Measurements from ENCODE around the gene PIK3R5.

DNA sequence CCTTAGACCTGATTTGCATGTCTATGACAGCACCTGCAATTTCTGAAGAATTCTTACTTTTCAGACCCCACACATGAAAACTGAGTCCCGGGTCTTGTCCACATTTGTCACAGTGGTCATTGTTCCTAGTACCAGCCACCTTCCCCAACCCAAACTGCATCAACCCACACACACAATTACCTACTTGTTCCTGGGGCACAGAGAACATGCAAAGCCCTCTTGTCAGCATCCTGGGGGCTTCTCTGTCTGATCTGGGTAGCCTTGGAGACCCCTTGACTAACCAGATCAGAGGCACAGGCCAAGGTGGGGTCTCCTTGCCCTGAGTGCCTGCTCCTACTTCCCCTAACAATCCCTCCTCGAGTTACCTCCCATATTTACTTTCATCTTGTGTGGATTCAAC lies 61.3 kb downstream of the PIK3R5 start:
- TF ChIP-seq, protein P1, sequence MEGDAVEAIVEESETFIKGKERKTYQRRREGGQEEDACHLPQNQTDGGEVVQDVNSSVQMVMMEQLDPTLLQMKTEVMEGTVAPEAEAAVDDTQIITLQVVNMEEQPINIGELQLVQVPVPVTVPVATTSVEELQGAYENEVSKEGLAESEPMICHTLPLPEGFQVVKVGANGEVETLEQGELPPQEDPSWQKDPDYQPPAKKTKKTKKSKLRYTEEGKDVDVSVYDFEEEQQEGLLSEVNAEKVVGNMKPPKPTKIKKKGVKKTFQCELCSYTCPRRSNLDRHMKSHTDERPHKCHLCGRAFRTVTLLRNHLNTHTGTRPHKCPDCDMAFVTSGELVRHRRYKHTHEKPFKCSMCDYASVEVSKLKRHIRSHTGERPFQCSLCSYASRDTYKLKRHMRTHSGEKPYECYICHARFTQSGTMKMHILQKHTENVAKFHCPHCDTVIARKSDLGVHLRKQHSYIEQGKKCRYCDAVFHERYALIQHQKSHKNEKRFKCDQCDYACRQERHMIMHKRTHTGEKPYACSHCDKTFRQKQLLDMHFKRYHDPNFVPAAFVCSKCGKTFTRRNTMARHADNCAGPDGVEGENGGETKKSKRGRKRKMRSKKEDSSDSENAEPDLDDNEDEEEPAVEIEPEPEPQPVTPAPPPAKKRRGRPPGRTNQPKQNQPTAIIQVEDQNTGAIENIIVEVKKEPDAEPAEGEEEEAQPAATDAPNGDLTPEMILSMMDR (IDR thresholded peaks at IDR 0.05; ENCODE audit: insufficient read depth, low read length, poor library complexity, severe bottlenecking), result no peak
- TF ChIP-seq EZH2phosphoT487 (conservative IDR thresholded peaks at IDR 0.05; ENCODE audit: low read length), result no peak

All from SU-DHL-6 (cell line).